IPS-15b (cell line): ENCODE measurements around the gene CCDC85C.

Experiments
- H3K27me3 ChIP-seq: one replicate; pipeline ENCODE4 v1.6.1; 2013; ENCODE audit warnings: low read length; ENCODE audit not compliant: control insufficient read depth, insufficient read depth
- H3K36me3 ChIP-seq: one replicate; pipeline ENCODE4 v1.6.1; 2013; ENCODE audit warnings: low read length; ENCODE audit not compliant: control insufficient read depth, insufficient read depth
- H3K4me1 ChIP-seq: one replicate; pipeline ENCODE4 v1.6.1; 2013; ENCODE audit warnings: mild to moderate bottlenecking, low read length; ENCODE audit not compliant: control insufficient read depth, insufficient read depth
- H3K4me3 ChIP-seq: one replicate; pipeline ENCODE4 v1.5.1; 2013; ENCODE audit warnings: low read depth, low read length
- H3K9ac ChIP-seq: one replicate; pipeline ENCODE4 v1.6.1; 2013; ENCODE audit warnings: low read depth, mild to moderate bottlenecking, low read length
- H3K9me3 ChIP-seq: one replicate; pipeline ENCODE4 v1.6.1; 2013; ENCODE audit warnings: mild to moderate bottlenecking, low read length; ENCODE audit not compliant: control insufficient read depth, insufficient read depth

CCDC85C gene

DNA sequence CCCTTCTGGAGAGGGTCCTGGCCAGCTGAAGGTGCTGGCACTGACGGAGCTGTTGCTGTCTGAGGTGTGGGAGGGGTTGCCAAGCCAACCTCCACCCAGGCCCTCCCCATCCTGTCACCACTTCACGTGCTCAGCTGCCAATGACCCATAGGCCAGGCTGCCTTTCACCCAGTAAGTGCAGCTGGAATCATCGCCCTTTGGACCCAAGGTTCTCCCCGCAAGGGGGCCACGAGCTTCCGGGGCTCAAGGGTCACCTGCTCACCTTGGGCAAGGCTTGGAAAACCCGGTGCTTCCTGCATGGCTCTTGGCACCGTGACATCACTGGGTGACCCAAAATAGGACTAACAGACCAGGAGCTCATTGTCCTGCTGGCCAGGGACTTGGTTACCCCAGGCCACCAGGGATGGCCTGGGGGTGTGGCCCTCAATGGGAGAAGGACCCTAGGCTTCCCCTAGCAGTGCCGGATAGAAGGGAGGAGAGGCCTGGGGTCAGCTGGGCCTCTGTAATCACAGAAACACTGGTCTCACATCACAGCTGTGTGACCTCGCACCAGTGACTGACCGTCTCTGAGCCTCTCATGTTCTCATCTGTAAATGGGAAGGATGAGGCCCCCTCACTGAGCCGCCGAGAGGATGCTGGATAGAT, 51.3 kb downstream of the CCDC85C start:
- Histone ChIP-seq H3K4me1 (peaks cover 6% of the 10 kb centered on the region), H3K9me3 (no peaks in the 10 kb centered on the region), H3K36me3 (no peaks in the 10 kb centered on the region), H3K4me3 (no peak overlapping the region), H3K9ac (no peak overlapping the region), H3K27me3 (no peaks in the 10 kb centered on the region)

DNA sequence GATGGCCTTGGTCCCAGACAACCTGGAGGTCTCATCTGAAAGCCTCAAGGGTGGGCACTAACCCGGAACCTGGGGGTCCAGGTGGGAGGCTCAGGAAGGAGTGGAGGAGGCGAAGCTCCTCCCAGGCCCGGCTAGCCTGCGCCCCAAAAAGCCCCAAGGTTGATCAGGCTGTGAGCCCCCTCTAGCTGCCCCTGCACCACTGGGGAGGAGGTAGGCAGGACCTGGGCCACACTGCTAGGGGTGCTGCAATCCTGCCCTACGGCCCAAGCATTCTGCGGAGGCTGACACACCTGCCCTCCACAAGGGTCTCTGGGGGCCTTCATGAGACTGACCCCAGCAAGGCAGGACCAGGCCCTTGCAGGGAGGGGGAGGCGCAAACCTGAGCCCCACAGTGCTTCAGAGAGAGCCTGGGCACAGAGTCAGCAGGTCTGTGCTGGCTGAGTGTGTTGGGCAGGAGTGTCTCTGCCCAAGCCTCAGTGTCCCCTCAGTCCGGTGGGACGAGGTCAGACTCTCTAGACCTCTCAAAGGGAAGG, 51.9 kb downstream of the CCDC85C start:
- Histone ChIP-seq H3K36me3 (no peaks in the 10 kb centered on the region), H3K27me3 (no peaks in the 10 kb centered on the region), H3K4me3 (no peak overlapping the region), H3K9me3 (no peaks in the 10 kb centered on the region), H3K4me1 (peaks cover 6% of the 10 kb centered on the region), H3K9ac (no peak overlapping the region)

DNA sequence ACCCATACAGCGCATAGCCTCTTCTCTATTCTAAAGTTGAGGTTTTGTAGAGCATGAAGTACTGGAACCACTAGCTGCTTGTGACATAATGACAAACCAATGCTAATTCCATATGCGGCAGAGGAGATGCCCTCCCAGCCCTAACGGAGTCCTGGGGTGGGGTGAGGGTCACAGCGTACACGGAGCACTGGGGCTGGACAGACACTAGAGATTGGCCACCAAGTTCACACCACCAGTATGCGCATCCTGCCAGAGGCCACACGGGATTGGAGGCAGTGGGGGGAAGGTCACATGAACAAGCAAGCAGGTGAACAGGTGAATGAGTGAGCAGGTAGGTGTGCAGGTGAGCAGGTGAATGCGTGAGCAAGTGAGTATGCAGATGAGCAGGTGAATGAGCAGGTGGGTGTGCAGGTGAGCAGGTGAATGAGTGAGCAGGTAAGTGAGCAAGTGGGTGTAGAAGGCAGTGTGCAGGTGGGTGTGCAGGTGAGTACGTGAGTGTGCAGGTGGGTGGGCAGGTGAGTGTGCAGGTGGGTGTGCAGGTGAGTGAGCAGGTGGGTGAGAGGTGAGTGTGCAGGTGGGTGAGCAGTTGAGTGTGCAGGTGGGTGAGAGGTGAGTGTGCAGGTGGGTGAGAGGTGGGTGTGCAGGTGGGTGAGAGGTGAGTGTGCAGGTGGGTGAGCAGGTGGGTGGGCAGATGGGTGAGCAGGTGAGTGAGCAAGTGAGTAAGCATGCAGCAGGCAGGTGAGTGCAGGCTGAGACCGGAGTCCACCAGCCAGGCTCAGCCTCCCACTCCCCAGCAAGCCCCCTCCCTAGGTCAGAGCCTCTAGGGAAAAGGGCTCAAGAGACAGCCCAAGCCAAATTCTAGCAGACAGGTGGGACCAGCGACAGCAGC, 52.7 kb downstream of the CCDC85C start:
- Histone ChIP-seq H3K36me3 (no peaks in the 10 kb centered on the region), H3K9me3 (no peaks in the 10 kb centered on the region), H3K9ac (no peak overlapping the region), H3K4me3 (no peak overlapping the region), H3K4me1 (peaks cover 10% of the 10 kb centered on the region), H3K27me3 (no peaks in the 10 kb centered on the region)

DNA sequence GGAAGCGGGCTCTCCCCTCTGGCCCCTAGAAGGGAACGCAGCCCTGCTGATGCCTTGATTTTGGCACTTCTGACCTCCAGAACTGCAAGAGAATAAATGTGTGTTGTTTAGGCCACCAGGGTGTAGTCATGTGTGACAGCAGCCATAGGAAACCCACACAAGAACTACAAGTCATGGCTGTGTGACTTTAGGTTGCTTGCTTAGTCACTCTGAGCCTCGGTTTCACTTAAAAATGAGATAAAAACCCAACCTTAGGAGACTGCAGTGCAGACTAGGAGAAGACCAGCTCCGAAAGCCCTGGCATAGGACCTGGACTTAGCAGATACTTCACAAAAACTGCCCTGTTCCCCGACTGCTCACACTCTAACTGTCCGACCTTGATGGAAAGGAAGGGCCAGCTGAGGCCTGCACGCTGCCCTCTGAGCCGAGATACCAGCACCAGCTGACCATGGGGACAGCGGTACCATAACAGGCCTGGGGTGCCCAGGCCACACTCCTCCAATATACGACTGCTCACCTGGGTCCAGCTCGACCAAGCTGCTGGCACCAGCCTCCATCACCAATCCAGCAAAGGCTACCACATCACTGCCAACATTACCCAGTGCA, 53.5 kb downstream of the CCDC85C start:
- H3K9ac ChIP-seq: no peak overlapping the region
- H3K36me3 ChIP-seq: no peaks in the 10 kb centered on the region
- H3K27me3 ChIP-seq: no peaks in the 10 kb centered on the region
- H3K4me3 ChIP-seq: no peak overlapping the region
- peaks cover 17% of the 10 kb centered on the region for H3K4me1 ChIP-seq
- no peaks in the 10 kb centered on the region for H3K9me3 ChIP-seq

DNA sequence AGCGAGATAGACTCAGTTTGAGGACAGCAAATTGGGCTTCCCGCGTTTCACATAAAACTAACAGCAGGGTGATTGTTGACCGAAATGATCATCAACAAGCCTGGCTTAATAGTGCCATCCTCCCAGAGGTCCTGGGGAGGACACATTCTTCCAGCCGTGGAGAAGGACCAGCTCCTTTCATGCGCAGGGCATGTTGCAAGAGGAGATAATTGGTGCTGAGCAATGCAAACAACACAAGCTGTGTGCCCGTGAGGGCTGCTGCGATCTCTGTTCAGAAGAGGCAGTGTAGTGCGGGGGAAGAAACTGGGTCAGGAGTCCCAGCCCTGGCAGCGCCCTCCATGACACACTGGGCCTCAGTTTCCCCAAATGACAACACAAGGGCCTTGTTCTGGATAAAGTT, 54.3 kb downstream of the CCDC85C start:
- no peaks in the 10 kb centered on the region for H3K9me3 ChIP-seq
- no peak overlapping the region for H3K9ac ChIP-seq
- no peaks in the 10 kb centered on the region for H3K27me3 ChIP-seq
- H3K4me1 ChIP-seq: peaks cover 20% of the 10 kb centered on the region
- no peak overlapping the region for H3K4me3 ChIP-seq
- H3K36me3 ChIP-seq: no peaks in the 10 kb centered on the region

DNA sequence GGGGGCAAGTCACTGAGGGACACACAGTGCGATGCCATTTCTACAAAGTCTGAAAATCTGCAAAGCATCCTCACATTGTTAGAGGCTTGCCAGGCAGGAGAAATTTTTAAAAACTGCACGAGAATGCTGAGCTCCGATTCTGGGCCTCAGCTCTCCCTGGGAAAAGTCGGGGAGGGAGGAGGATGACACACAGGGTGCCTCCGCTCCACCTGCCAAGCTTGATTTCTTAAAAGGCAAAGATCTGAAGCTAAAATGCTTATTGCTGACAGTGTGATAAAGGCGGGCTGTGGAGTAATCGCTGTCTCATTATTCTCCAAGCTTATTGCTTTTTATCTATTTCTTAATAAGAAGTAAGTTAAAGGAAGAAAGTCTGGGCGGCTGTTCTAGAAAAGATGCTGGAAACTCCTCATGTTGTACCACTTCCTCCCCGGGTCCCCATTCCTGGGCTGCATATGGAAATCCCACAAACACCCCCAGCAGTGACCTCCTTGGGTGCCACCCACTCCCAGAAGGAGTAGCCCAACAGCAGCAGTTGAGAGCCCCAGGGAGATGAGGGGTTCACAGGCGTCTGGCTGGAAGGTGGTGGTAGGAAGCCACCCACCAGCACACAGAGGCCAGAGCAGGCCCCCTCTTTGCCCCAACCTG, 55.0 kb downstream of the CCDC85C start:
- peaks cover 20% of the 10 kb centered on the region for H3K4me1 ChIP-seq
- no peaks in the 10 kb centered on the region for H3K27me3 ChIP-seq
- H3K4me3 ChIP-seq: no peak overlapping the region
- no peaks in the 10 kb centered on the region for H3K9me3 ChIP-seq
- no peaks in the 10 kb centered on the region for H3K36me3 ChIP-seq
- no peak overlapping the region for H3K9ac ChIP-seq

- Histone ChIP-seq H3K36me3 (no peaks in the 10 kb centered on the region), H3K27me3 (no peaks in the 10 kb centered on the region), H3K9me3 (no peaks in the 10 kb centered on the region), H3K4me1 (peaks cover 20% of the 10 kb centered on the region), H3K4me3 (no peak overlapping the region), H3K9ac (no peak overlapping the region)
These were observed 55.8 kb downstream of the CCDC85C start for GRCh38 chr14:99548255-99548654.

- peaks cover 20% of the 10 kb centered on the region for H3K4me1 ChIP-seq
- H3K36me3 ChIP-seq: no peaks in the 10 kb centered on the region
- no peaks in the 10 kb centered on the region for H3K9me3 ChIP-seq
- no peak overlapping the region for H3K9ac ChIP-seq
- no peaks in the 10 kb centered on the region for H3K27me3 ChIP-seq
- H3K4me3 ChIP-seq: no peak overlapping the region
These were observed 57.6 kb downstream of the CCDC85C start for GRCh38 chr14:99546234-99546879.

GRCh38 chr14:99545586-99545985, 58.4 kb downstream of the CCDC85C start:
- Histone ChIP-seq H3K4me3 (no peak overlapping the region), H3K9ac (no peak overlapping the region), H3K27me3 (no peaks in the 10 kb centered on the region), H3K36me3 (no peaks in the 10 kb centered on the region), H3K9me3 (no peaks in the 10 kb centered on the region), H3K4me1 (peaks cover 20% of the 10 kb centered on the region)

DNA sequence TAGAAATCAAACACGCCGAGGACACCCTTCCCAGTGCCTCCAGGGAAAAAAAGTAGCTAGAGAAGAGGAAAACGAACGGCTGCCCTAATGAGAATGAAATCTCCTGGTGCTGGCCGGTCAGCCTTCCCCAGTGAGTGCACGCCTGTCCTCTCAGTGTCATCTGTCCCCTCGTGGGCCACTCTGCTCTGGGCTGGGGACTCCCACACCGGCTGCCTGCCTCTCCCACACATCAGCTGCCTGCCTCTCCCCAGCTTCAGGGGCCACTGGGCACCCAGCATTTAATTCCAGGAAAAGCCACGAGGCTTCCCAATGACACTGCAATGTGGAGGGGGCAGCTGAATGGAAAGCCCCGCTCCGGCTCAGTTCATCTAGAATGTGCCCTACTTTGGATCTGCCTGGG, 59.0 kb downstream of the CCDC85C start:
- Histone ChIP-seq H3K4me1 (peaks cover 20% of the 10 kb centered on the region), H3K9ac (no peak overlapping the region), H3K36me3 (no peaks in the 10 kb centered on the region), H3K9me3 (no peaks in the 10 kb centered on the region), H3K27me3 (no peaks in the 10 kb centered on the region), H3K4me3 (no peak overlapping the region)

- H3K36me3 ChIP-seq: no peaks in the 10 kb centered on the region
- peaks cover 14% of the 10 kb centered on the region for H3K4me1 ChIP-seq
- no peak overlapping the region for H3K9ac ChIP-seq
- no peak overlapping the region for H3K4me3 ChIP-seq
- no peaks in the 10 kb centered on the region for H3K27me3 ChIP-seq
- H3K9me3 ChIP-seq: no peaks in the 10 kb centered on the region
These were observed 60.0 kb downstream of the CCDC85C start for GRCh38 chr14:99543985-99544384.
